ENCODE measurements around the gene DBP.

- TF ChIP-seq JUN (CRISPR knock-in tag; IDR thresholded peaks at IDR 0.05): no peak
- TF ChIP-seq IRF2 (CRISPR knock-in tag; IDR thresholded peaks at IDR 0.05; ENCODE audit: borderline replicate concordance, low read depth): no peak
- TF ChIP-seq, protein P1, sequence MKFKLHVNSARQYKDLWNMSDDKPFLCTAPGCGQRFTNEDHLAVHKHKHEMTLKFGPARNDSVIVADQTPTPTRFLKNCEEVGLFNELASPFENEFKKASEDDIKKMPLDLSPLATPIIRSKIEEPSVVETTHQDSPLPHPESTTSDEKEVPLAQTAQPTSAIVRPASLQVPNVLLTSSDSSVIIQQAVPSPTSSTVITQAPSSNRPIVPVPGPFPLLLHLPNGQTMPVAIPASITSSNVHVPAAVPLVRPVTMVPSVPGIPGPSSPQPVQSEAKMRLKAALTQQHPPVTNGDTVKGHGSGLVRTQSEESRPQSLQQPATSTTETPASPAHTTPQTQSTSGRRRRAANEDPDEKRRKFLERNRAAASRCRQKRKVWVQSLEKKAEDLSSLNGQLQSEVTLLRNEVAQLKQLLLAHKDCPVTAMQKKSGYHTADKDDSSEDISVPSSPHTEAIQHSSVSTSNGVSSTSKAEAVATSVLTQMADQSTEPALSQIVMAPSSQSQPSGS (CRISPR knock-in tag; IDR thresholded peaks at IDR 0.05; ENCODE audit: borderline replicate concordance, low read depth): no peak
- no peak for TF ChIP-seq CTCF (IDR thresholded peaks at IDR 0.05)
- TF ChIP-seq, protein P2, sequence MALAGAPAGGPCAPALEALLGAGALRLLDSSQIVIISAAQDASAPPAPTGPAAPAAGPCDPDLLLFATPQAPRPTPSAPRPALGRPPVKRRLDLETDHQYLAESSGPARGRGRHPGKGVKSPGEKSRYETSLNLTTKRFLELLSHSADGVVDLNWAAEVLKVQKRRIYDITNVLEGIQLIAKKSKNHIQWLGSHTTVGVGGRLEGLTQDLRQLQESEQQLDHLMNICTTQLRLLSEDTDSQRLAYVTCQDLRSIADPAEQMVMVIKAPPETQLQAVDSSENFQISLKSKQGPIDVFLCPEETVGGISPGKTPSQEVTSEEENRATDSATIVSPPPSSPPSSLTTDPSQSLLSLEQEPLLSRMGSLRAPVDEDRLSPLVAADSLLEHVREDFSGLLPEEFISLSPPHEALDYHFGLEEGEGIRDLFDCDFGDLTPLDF (CRISPR knock-in tag; IDR thresholded peaks at IDR 0.05): no peak
- no peak for TF ChIP-seq KAT7 (CRISPR knock-in tag; IDR thresholded peaks at IDR 0.05; ENCODE audit: borderline replicate concordance)
- TF ChIP-seq, protein P3, sequence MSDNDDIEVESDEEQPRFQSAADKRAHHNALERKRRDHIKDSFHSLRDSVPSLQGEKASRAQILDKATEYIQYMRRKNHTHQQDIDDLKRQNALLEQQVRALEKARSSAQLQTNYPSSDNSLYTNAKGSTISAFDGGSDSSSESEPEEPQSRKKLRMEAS (CRISPR knock-in tag; IDR thresholded peaks at IDR 0.05): no peak
- TF ChIP-seq NFE2L1 (CRISPR knock-in tag; IDR thresholded peaks at IDR 0.05): no peak
Observed at GRCh38 chr19:48633148-48634035, 3.8 kb downstream of the DBP start.

Data from WTC11 (cell line).